SK-N-SH (cell line): ENCODE data around the gene DCAF5.

ENCODE experiments used
- FOXJ3 ChIP-seq: sonication (generic); formaldehyde crosslinking; IDR thresholded peaks from 2 replicates; pipeline ENCODE4 v1.5.1; 2020; ENCODE audit warnings: mild to moderate bottlenecking, missing genetic modification reagents
- JUND ChIP-seq: IDR thresholded peaks from 2 replicates; pipeline ENCODE4 v1.4.0; 2012
- SMC3 ChIP-seq: IDR thresholded peaks from 2 replicates; pipeline ENCODE4 v1.6.1; 2012; ENCODE audit warnings: low read depth, low read length, improper control_type of control experiment
- TAF1 ChIP-seq: IDR thresholded peaks from 2 replicates; pipeline ENCODE4 v1.6.1; 2012; ENCODE audit warnings: low read depth, mild to moderate bottlenecking, low read length, moderate library complexity, borderline replicate concordance
- YY1 ChIP-seq: IDR thresholded peaks from 2 replicates; pipeline ENCODE4 v1.4.0; 2012; ENCODE audit warnings: low read depth, mild to moderate bottlenecking
- TF ChIP-seq, protein P1 (sequence below): fragments of 200-600 bp; sonication (generic); IDR thresholded peaks from 2 replicates; pipeline ENCODE4 v1.6.1; 2017; ENCODE audit warnings: antibody characterized with exemption, mild to moderate bottlenecking, moderate library complexity
- TF ChIP-seq, protein P2 (sequence below): IDR thresholded peaks from 2 replicates; pipeline ENCODE4 v1.4.0; 2012; ENCODE audit warnings: low read depth

GRCh38 chr14:69115407-69116185, 37.3 kb downstream of the DCAF5 start:
- TF ChIP-seq JUND: no peak
- TF ChIP-seq YY1: no peak
- TF ChIP-seq, protein P1, sequence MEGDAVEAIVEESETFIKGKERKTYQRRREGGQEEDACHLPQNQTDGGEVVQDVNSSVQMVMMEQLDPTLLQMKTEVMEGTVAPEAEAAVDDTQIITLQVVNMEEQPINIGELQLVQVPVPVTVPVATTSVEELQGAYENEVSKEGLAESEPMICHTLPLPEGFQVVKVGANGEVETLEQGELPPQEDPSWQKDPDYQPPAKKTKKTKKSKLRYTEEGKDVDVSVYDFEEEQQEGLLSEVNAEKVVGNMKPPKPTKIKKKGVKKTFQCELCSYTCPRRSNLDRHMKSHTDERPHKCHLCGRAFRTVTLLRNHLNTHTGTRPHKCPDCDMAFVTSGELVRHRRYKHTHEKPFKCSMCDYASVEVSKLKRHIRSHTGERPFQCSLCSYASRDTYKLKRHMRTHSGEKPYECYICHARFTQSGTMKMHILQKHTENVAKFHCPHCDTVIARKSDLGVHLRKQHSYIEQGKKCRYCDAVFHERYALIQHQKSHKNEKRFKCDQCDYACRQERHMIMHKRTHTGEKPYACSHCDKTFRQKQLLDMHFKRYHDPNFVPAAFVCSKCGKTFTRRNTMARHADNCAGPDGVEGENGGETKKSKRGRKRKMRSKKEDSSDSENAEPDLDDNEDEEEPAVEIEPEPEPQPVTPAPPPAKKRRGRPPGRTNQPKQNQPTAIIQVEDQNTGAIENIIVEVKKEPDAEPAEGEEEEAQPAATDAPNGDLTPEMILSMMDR: no peak
- no peak for TF ChIP-seq SMC3
- TF ChIP-seq, protein P2, sequence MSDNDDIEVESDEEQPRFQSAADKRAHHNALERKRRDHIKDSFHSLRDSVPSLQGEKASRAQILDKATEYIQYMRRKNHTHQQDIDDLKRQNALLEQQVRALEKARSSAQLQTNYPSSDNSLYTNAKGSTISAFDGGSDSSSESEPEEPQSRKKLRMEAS: no peak
- no peak for TF ChIP-seq TAF1
- TF ChIP-seq FOXJ3 (CRISPR knock-in tag): no peak
